Fibroblast of skin of left quadriceps (primary cell): ENCODE results near the gene PRPF40B.

ENCODE experiments used
- DNase-seq, 2 experiments: peaks; one replicate each; pipeline ENCODE4 v3.0.0-alpha.2; 2013; ENCODE audit warnings: low read depth in 2 of 2

Gene PRPF40B

GRCh38 chr12:49684310-49684854 is 61.0 kb downstream of the PRPF40B start:
- no peak for DNase-seq

GRCh38 chr12:49687941-49688340 is 64.6 kb downstream of the PRPF40B start:
- DNase-seq: no peak

DNA sequence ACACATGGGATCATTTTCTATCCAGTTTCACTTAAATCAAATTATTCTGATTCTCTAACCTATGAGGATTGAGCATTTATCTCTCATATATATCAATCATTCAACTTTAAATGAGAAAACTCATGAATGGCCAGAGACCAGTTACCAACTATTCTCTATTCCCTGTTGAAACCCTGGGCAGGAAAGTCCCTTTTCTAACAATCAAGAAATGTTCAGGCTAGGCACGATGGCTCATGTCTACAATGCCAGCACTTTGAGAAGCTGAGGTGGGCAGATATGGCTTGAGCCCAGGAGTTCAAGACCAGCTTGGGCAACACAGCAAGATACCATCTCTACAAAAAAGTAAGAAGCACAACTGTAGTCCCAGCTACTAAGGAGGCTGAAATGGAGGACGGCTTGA is 65.9 kb downstream of the PRPF40B start:
- DNase-seq: no peak

DNA sequence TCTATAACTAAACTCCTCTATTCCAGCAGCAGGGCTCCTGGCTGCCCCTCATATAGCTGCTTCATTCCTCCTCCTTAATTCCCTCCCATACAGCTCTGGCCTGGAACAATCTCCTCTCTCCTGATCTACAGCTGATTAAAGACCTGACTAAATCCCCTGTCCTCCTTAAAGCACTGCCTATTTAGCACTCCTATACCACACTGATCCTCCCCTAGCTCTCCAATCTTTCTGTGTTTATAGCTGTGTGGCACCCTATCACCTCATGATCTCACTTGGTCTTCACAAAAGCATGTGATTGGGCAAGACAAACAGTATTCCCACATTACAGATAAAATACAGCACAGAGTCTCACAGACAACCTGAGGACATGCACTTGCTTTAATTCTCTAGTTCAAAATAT is 66.4 kb downstream of the PRPF40B start:
- no peak for DNase-seq

- no peak for DNase-seq
These were observed 69.5 kb downstream of the PRPF40B start for GRCh38 chr12:49692851-49693250.

DNA sequence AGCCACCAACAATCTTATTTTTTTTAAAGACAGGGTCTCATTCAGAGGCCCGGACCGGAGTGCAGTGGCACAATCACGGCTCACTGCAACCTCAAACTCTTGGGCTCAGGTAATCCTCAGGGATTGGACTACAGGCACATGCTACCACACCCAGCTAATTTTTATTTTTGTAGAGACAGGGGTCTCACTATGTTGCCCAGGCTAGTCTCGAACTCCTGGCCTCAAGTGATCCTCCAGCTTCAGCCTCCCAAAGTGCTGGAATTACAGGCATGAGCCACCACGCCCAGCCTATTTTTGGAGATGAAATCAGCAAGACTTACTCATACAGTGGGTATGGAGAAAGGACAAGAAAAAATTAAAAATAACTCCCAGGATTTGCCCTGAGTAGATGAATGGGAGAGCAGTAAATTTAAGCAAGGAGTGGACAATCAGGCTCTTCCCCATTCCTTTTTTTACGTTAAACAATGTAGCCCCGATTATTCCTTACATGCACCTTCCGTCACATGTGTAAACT is 70.6 kb downstream of the PRPF40B start:
- no peak for DNase-seq
